Stimulated activated CD8-positive, alpha-beta memory T cell treated with anti-CD3 and anti-CD28 coated beads, Interleukin-4, amount 100 ng/mL, for 1 hour (primary cell): ENCODE results near the gene PFKFB2.

ENCODE experiments used
- DNase-seq, 2 donors: peaks; one replicate each; pipeline ENCODE4 v3.0.0-alpha.2; 2020; ENCODE audit warnings: low read depth in 2 of 2, low spot score in 1 of 2

Gene PFKFB2

DNA sequence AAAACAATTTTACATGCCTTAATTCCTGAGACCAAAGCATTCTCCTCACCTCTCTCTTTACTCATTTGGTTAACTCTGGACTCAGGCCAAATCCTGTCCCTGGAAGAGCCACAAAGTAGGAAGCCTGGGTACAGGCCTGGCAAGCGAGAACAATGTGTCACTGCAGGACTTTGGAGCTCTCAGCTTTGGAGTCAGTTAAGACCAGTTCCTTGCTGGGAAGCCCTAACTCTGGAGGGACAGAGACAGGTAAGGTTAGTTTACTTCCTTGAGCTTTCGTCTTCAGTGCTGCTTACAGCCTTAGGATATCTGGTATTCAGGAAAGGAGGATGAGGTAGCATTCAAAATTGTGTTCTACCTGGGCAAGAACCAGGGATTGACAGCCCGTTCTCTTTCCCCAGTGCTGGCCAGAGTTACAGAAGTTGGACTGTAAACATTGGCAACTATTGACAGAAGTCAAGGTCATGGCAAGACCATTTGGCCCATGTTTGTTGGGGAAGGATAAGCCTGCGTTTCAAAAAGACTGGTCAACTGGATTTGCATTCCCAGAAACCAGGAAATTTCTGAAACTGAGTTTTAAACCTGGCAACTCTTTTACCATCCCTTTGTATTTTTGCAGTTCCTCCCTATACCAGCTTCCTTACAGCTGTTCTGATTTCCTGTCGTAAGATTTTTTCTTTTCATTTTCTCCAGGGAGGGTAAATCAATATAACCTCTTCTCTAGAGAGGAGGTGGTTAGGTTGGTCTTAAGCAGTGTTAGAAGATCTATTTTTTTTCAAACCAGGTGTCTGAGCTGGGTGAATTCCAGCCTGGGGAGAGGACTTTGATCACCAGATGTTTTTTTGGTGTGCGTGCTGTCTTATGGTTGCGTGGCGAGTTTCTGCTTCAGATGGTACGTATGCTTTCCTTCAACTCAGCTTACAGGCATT lies 35.9 kb downstream of the PFKFB2 start, which contains the start of gene C4BPB:
Gene C4BPB, plus strand, starts transcription at position 160 of the 926 bp plus-strand sequence. Its CDS starts 672 bp downstream, at position 832.
- no peak for DNase-seq

DNA sequence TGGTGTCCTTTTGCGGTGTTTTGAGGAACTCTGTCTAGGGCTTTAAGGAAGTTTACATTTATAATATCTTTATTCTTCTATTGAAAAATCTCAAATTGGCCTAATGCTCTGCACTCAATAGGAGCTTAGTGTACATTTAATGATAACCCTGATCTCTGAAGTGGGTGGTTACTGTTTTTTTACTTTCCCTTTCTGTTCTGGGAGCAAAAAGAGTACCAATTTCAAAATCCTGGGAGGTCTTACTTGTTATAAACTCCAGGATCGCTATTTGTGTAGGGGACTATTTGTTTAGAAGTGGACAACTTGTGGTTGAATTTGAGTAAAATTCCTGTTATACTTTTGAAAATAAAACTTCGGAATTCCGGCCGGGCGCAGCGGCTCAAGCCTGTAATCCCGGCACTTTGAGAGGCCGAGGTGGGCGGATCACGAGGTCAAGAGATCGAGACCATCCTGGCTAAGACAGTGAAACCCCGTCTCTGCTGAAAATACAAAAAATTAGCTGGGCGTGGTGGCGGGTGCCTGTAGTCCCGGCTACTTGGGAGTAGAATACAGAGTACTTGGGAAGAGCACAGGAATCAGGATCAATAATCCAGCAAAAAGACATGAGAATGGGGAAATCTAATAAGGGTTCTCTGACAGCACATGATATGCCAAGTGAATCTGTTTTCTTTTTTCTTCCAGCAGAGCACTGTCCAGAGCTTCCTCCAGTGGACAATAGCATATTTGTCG lies 36.7 kb downstream of the PFKFB2 start:
- DNase-seq = no peak

DNA sequence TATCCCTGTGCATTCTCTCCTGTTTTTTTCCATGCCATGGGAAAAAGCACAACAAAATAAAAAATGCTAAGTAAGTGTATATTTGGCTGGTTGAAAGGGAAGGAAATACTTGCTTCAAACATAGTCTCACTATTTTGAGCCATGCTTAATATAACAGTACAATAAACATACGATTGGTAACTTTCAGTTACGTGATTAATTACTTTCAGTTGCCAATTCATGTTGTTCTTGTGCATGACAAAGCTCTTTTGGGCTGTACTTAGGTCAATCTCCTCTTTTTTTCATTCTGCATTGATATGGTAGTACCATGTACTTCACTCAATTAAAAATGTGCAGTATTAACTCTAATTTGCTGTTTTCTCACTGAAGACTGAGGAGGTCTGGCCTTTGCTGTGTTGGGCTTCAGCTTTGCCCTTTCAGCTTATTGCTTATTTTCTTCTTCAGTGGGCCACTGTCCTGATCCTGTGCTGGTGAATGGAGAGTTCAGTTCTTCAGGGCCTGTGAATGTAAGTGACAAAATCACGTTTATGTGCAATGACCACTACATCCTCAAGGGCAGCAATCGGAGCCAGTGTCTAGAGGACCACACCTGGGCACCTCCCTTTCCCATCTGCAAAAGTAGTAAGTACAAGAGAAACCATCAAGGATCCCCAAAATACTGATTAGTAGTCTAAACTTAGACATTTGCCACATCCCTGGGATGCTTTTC lies 38.3 kb downstream of the PFKFB2 start:
- no peak for DNase-seq

GRCh38 chr1:207093944-207094343 lies 40.9 kb downstream of the PFKFB2 start:
- no peak for DNase-seq

- no peak for DNase-seq
Observed at GRCh38 chr1:207097871-207098324, 44.8 kb downstream of the PFKFB2 start.

DNA sequence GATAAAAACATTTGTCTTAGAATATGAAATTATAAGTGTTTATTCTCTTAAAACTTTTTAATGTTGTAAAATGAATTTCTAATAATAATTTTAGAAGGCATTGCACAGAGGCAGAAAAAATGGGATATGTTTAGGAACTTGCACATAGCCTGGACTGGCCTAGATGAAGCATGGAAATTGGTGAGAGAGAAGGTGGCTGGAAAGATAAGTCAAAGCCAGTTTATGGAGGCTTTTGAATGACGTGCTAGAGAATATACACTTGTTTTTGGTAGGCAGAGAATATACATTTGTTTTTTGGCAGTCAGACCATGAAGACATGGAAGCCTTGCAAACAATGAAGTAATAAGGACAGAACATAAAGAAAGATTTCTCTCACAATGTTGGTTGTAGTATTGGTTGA lies 48.6 kb downstream of the PFKFB2 start:
- DNase-seq = no peak

GRCh38 chr1:207102146-207102545 lies 49.1 kb downstream of the PFKFB2 start:
- no peak for DNase-seq

DNA sequence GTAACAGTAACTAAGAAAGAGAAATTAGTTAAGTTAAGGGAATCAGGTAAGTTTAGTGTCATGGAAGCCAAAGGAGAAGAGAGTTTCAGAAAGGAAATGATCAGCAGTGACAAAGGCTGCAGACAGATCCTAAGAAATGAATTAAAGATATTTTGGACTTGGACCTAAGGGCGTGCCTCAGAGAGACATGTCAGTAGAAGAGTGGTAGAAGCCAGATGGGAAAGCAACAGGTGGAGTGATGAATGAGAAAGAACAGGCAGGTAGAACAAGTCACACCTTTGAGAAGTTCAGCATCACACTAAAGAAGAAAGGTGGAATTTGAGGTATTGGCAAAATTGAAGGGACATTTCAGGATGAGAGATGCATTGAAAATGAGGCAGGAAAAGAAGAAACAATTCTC lies 49.6 kb downstream of the PFKFB2 start:
- DNase-seq = no peak

DNA sequence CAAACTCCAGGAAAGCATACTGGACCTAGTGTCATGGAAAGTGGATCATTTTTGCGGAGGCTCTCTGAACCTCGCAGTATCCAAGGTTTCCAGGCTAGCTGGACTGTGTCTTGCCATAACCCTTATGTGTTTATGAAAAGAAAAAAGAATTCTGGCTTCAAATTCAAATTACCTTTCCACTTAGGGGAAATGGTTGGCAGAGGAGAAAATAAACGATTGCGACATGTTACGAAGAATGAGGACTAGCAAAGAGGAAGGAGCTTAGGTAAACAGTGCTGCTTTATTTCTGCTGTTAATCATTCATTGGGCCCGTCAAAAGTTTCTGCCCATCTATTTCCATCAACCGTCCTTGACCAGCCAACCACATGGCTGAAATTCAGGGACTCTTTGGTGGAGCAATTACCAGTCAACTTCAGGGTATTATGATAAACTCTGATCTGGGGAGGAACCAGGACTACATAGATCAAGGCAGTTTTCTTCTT lies 50.9 kb downstream of the PFKFB2 start, which contains the start of gene C4BPA:
Gene C4BPA, plus strand, starts transcription at position 342 of the 482 bp plus-strand sequence. CDS start 8,793 bp downstream, outside the sequence.
- no peak for DNase-seq

DNA sequence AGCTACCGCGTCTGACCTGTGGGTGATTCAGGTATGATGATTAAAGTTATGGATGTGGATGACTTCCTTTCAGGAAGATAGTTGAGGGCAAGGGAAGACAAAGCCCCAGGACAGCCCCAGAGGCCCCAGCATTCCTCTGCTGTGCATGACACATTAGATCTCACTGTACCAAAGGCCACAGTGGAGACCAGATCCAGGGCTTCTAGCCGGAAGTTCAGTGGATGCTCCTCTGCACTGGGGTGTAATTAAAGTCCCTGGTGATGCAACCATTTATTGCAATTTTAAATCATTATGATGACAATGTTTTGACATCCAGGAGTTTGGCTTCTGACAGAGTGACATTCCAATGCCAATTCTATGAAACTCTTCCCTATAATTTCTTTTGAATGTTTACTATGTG lies 55.9 kb downstream of the PFKFB2 start:
- DNase-seq = no peak

DNA sequence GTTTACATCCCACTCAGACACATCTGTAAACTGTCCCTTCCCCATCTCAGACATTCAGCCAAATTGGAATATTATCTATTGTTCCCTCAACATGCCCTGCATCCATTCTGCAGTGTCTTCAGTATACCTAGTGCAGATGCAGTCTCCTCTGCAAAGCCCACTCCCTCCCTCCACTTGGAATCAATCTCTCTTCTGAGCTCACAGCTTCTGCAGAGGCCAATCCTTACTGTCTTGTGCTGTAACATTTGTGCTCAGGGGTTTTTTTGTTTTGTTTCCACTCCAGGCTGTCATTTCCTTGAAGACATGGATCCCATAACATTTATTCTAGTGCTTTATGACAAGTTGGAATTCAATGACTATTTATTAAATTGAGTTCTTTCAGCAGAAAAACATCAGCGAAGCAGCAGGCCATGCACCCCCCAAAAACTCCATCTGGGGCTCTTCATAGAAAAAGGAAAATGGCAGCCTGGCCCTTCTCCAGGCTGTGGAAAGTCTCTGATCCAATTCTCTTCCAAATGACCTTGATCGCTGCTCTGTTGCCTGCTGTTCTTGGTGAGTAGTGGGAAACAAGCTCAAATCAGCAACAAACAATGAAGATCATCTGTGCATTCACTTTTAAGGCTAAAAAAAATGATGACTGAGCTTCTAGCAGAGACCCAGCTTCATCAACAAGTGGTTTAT lies 59.7 kb downstream of the PFKFB2 start:
- no peak for DNase-seq

- no peak for DNase-seq
Observed at GRCh38 chr1:207115269-207115668, 62.2 kb downstream of the PFKFB2 start.

DNA sequence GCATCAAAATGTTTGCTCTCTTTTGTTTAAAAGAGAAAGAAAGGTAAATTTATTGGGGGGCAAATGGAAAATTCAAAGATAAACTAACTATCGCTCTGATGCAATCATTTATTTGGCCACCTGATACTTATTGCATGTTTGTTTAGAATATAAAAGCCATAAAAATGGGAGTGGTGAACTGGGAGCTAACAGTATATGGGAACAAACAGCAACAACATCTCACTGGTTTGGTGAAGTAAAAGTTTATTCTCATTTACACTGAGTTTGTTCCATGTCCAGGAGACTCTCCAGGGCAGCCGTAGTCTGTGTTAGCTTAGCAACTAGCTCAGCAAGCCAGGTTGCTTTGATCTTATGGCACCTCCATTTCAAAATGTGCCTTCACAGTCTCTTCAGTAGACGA lies 71.3 kb downstream of the PFKFB2 start:
- no peak for DNase-seq

DNA sequence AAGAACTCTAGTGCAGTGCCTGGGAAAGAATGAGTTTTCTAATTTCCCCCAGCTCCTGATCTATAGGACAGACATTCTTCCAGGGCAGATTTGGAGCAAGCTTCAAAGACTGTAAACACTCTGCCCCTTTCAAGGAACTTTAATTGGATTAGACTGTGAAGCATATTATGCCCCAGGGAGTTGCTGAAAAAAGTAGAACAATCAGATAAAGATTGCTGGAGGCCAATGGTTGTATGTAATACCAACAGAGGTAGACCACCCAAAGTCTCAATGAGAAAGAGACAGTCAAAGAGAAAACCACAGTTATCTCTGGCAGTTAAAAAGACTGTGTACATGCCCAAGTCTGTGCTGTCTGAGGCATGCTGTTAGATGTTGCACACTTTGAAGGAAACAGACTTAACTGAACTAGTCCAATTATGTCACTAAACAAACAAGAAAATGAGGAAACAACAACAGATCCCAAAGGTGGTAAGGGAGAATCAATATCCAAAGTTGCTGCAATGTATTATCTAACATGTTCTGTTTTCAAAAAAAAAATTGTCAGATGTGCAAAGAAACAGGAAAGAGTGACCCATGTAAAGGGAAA lies 75.4 kb downstream of the PFKFB2 start:
- DNase-seq = no peak

DNA sequence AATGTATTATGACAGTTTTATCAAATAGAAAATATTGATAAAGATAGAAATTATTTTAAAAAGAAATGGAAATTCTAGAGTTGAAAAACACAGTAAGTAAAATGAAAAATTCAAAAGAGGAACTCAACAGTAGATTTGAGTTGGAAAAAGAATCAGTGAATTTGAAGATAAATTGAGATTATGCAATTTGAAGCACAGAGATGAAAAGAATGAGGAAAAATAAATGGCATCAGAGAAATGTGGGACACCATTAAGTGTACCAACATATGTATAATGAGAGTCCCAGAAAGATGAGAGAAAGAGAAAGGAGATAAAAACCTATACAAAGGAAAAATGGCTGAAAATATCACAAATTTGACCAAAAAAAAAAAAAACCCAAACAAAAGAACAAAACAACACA lies 76.0 kb downstream of the PFKFB2 start:
- DNase-seq = no peak
